RPMI8226 (cell line): ENCODE measurements around the gene ABHD17C.

Experiments
- DNase-seq: peaks from one replicate; pipeline ENCODE4 v3.0.0-alpha.2; 2015

ABHD17C gene

DNA sequence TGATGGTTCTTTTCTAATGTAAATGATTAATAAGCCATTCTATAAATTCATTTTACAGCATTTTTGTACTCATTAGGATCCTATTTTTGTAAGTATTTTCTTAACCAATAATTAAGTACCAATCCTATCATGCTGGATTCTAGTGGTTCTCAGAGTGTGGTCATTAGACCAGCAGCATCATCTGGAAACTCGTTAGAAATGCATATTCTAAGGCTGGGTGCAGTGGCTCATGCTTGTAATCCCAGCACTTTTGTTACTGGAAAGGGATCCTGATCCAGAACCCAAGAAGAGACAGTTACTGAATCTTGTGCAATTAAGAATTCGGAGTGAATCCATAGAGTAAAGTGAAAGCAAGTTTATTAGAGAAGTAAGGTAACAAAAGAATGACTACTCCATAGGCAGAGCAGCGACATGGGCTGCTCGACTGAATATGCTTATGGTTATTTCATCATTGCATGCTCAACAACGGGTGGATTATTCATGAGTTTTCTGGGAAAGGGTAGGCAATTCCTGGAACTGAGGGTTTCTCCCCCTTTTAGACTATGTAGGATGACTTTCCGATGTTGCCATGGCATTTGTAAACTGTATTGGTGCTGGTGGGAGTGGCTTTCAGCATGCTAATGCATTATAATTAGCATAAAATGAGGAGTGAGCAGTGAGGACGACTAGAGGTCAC, 74.2 kb downstream of the ABHD17C start:
- no peak for DNase-seq

DNA sequence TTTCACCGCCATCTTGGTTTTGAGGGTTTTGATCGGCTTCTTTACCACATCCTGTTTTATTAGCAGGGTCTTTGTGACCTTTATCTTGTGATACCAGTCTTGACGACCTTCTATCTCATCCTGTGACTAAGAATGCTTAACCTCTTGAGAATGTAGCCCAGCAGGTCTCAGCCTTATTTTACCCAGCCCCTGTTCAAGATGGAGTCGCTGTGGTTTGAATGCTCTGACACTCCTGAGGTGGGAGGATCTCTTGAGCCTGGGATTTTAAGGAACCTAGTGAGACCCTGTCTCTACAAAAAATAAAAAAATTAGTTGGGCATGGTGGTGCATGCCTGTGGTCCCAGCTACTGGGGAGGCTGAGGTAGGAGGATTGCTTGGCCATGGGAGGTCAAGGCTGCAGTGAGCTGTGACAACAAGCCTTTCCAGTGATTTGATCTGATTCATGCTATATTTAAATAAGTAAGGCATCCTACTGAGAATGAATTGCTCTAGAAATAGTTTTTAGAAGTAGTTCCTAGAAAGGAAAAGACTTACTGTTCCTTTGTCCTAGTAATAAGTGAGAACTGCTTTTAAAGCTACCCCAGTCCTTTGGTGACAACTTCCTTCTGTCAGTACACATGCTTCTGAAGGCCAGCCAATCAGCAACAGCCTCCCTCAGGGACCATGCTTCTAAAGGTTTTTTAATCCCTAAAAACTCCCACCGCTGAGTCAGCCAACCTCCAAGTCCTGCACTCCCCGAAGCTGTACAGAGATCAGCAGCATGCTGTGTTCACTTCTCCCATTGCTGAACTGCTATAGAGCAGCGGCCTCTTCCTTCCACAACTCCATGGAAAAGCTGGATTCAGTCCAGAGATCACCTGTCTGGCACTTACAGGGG, 75.0 kb downstream of the ABHD17C start:
- no peak for DNase-seq

DNA sequence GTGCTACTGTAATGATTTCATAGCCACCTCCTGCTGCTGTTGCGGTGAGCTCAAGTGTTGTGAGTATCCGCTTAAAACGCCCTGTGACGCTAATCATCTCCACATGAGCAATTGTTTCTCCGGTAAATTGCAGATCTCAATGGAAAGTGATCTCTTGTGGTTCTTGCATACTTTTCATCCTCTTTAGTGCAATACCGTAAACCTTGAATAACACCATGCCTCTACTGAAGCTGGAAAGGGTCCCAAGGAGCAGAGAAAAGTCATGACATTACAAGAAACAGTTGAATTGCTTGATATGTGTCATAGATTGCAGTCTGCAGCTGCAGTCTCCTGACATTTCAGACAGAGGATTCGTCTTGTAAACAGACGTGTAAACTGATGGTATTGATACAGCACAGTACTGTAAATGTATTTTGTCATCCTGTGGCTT, 78.0 kb downstream of the ABHD17C start:
- DNase-seq, result no peak

DNA sequence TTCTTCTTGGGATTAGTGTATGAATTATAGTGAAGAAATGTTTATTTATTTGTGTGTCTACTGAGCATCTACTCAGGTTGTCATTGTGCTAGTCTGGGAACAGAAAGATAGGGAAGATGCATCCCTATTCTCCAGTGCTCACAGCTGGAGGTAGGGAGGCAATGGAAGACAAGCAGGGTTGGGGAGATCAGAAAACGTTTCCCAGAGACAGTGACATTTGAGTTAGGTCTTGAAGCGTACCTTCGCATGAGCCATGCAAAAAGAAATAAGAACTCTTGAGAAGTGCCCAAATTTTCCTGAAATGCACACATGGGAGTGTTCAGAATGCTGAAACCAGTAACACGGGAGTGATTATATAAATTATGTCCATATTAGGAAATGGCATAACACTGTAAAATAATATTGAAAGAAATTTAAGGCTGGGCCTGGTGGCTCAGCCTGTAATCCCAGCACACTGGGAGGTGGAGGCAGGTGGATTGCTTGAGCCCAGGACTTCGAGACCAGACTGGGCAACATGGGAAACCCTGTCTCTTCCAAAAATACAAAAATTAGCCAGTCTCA, 78.8 kb downstream of the ABHD17C start:
- DNase-seq, result no peak

DNA sequence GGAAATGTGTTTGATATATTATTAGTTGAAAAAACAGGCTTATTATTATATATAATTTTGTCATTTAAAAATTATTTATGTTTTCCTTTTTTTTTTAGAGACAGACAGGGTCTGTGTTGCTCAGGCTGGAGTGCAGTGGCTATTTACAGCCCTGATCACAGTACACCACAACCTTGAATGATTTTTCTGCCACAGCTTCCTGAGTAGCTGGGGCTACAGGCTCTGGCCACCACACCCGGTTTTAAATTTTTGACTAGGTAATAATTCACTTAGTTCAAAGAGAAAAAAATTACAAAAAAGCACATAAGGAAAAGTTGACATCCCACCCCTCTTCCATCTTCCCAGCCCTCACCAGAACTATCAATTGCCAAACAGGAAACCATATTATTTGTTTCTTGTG, 79.4 kb downstream of the ABHD17C start:
- no peak for DNase-seq

DNA sequence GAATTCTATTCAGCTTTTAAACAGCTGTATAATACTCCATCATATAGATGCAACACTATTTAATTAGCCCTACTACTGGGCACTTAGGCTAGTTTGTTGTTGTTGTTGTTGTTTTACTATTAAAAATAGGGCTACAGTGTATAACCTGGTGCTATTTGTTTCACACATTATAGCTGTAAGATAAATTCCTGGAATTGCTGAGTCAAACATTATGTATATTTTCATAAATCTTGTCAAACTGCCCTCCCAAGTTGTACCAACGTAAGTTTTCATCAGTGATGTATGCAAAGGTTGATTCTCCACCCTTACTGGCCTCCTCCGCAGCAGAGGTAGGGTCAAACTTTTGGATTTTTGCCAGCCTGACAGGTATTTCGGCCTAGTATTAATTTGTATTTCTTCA, 80.2 kb downstream of the ABHD17C start:
- no peak for DNase-seq

DNA sequence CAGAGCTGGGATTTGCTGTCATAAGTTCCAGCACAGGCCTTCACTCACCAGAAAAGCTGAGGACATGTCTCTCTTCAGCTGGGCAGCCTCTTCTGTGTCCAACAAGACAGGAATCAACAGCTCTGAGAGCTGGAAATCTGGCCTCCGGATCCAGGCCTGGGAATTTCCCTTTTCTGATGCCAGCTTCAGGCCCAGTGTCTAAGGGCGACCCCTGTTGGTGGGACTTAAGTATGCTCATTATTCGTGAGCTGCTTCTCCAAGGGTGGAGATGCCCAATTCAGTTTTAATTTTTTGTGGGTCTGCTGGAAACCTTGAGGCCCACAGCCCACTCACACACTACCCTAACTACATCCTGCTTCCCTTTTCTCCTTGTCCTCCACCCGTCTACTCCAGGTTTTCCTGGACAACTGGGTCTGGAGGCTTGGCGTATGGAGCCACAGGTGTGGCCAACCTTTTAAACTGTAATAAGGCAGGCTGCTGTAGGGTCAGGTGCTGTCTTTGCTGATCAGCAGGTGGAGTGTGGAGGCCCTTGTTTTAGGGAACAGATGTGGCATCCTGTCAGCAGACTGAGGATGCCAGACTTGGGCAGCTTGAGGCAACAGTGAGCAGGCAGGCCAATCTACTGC, 81.4 kb downstream of the ABHD17C start:
- peak; percentile 76 for DNase-seq

DNA sequence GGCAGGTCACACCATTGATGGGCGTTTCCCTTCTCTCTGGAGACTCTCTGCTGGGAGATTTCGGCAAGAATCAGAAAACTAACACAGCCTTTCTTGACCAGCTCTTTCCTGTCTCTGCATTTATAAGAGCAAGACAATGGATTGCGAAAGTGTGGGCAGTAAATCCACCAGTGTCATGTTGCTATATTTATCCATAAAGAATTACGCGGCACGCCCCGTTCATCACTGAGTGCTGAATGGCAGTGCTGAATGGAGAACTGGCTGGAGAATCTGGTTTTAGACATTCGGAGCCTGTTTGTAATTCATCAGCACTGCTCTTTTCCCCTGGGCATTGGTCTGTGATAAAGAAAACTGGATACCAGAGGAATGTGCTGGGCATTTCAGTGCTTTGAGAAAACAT, 82.0 kb downstream of the ABHD17C start:
- no peak for DNase-seq

DNA sequence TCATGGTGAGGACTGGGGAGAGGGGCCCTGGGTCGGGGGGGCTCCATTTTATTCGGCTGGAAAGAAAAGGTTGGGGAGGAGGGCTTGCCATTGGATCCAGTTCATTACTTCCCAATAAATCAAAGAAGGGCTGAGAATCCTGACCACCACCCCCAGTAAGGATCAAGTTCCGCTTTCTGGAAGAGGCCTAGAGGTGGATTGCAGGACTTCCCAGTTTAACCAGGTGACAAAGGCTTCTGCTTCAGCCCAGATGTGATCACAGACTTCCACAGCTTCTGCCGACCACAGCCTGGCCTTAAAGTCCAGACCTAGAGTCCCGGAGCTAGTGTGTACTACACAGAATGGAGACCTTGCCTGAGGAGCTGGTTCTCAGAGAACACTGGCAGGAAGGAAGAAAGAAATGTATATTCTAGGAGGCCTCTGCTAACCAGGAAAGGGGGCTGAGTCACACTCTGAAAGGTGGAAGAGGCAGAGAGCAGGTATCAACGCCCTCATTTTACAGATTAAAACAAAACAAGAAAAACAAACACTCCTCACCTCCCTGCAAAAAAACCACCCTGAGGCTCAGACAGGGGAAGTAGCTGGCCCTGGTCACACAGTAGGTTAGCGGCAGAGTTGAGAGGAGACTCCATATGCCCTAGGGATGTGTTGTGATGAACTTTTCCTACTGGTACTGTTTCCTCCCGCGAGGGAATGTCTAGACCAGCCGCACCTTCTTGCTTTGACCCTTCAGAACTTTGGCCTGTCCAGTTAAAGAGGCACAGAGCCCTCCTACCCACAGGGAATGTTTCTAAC, 82.9 kb downstream of the ABHD17C start:
- no peak for DNase-seq

DNA sequence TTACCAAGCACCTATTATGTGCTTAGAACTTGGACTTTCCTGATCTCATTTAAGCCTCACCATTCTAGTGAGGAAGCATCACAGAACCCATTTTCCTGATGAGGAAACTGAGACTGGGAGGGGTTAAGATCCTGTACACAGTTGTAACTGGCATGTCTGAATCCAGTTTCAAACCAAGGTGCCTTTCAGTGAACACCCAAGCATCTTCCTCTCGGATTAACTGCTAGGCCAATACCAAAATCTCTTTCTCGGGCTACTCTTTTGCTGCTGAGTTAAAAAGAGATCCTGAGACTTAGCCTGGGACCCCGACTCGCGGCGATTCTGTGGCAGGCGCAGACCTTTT, 83.5 kb downstream of the ABHD17C start:
- no peak for DNase-seq

DNA sequence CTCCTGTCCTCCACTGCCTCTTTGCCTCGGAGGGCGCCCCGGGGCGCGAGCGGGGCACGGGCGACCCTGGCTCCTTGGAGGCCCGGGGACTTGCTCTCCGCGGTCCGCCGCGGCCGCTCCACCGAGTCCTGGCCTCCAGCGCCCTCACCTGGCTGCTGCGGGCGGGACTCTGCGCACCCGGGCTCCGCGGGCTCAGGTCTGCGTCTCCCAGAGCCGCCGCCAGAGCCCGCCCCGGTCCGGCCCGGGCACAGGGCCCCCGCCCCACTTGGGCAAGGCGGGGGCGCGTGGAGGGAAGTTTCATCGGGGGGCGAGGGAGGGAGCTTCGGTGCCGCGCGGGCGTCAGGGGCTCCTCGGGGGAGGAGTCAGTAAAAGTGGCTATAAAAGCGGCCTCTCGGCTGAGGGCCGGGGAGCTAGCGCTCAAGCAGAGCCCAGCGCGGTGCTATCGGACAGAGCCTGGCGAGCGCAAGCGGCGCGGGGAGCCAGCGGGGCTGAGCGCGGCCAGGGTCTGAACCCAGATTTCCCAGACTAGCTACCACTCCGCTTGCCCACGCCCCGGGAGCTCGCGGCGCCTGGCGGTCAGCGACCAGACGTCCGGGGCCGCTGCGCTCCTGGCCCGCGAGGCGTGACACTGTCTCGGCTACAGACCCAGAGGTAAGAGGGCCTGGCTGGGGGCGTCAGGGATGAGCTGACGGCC, 84.0 kb downstream of the ABHD17C start, which contains the start of gene CEMIP:
Gene CEMIP, plus strand, starts transcription at position 407 of the 694 bp plus-strand sequence. CDS start 94,510 bp downstream, outside the sequence.
- peak; percentile 75 for DNase-seq

DNA sequence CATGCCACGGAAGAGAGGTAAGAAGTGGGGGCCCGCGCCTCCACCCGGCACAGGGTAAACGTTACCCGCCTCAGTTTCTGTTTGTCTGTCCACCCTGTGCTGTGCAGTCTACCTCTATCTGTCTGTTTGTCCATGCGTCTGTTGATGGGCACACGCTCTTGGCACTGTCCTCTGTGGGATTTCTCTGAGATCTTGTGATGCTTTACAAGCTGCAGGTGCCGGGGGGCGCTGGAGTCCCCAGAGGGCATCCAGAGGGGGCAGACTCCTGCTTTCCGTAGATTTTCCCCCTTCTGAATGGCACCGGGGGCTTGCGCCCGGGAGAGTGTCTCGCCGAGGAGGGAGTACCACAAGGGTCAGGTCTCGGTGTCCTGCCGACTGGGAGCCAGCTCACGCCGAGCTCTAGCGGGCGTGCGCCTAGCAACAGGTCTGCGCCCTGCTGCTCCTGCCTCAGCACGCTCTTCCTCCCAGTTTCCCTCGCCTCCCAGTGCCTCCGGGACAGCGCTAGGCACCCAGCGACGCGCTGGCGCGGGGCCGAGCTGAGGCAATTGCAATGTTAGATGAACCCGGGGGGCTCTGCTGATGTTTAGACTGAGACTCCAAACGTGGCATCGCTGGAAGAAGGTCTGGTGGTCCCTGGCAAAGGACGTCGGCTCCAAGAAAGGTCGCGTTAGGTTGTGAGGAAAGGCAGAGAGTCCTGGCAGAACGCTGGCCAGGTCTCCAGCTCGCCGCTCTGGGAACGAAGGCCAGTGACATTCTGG, 84.7 kb downstream of the ABHD17C start:
- DNase-seq, result no peak

DNA sequence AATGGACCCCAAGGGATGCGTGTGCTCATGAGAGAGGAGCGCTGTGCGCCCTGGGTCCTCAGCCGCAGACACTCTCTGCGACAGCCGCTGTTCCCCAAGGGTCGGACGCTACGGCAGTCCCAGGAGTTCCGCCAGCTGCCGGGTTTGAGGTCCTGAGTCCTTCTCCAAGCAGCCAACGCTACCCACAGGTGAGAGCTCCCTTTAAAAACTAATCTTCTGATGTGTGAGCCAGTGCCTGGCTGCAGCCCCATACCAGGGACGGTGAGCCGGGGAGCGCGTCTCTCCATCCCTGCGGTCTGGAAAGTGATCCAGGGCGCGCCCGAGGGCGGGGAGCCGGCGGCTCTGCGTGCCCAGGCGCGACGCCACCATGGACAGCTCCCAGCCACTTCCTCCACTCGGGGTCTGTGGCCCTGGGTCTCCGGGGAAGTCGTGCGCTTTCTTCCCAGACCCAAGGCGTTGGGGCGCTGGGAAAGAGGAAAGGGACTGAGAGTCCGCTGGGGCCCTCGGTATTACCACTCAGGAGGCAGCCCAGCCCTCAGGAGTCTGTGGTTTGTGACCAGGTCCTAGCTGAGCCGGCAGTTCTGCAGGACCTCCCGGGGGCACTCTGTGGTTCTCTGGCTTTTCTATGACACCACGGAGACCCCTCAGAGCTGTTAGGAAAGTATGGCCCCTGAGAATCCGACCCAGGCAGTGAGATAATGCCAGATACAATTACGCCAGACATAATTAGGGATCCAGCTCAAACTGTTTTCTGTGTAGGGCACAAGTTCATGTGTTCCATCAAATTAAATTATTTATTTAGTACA, 85.5 kb downstream of the ABHD17C start:
- peak; percentile 45 for DNase-seq

DNA sequence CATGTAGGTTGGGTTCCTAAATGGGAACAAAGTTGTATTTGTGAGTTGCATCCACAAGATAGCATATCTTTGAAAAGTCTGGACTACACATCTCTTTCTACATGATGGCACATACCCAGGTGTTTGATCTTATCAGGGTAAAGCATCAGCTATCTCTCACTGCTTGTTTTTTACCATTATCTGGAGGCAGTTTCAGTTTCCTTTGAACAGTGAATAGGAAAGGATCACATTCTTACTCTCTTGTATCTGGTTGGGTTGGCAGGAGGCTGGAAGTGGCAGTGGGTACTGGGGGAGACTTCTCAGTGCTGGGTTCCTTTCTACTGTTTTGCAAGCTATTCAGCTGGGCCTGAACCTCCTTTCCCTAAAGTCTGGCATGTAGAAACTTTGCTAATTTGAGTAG, 88.2 kb downstream of the ABHD17C start:
- no peak for DNase-seq

DNA sequence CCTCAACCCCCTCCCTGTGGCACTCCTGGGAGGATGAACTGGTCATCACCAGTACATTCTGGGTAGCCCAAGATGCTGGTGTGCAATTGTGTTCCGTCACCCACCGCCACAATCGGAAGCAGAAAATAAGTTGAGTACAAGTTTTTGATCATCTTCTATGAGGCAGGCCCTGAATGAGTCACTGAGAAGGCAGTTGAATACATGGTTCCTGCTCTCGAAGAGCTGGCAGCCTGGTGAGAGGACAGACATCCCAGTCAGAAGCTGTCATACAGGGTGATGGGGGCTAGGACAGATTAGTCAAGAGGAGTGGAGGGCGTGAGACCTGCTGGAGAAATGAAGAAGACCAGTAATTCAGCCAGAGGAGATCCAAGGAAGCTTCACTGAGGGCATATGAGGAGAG, 90.2 kb downstream of the ABHD17C start:
- DNase-seq, result no peak

DNA sequence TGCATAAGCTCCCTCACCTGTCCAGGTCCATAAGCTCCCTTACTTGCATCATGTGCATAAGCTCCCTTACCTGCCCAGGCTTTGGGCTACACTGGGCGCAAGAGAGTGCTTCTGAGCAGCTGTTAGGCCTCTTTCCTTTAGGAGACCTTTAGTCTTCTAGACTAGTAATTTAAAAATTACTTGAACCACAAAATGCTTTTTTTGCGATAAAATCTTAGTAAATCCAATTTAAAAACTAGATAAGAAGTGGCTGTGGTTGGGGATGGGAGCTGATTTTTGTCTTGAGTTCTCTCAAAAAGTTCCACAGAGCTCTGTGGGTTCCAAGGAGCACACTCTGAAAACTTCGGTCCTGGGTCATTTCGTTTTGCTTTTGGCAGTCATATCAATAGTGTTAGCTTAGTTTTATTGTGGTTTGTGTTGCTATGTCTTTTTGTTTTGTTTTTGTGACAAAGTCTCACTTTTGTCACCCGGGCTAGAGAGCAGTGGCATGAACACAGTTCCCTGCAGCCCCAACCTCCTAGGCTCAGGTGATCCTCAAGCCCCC, 90.8 kb downstream of the ABHD17C start:
- no peak for DNase-seq

DNA sequence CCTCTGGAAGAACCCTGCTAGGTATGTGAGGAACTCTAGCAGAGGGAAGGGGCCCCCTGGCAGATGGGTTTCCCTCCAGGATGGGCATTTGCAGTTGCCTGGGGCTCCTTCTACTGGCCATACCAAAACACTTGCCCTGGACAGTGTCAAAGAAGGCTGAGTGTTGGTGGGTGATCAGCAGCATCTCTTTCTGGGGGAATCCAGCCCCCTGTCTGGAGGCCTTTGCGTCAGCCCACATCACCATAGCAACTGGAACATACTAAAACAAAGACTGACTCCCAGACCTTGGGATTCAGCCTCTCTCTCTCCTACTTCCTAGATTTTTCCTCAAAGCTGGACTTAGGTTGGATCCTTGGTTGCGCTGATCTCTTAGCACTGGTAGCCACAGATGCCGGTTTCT, 92.2 kb downstream of the ABHD17C start:
- DNase-seq, result no peak

DNA sequence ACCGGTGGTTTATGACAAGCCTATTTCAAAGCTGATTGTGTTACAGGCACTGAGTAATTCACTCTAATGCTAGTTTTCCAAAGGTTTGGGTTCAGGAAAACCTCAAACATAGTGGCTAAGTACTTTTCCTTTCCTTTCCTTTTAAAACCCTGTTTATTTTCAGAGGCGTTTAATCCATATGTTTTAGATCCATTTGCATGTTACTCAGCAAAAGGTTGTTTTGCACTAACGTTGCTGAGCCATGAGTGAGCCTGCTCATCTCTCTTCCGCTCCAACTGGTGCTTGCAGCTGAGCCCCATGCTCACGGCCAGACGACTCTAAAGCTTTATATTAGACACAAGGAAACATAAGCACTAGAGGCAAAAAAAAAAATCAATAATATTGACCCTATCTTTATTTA, 93.4 kb downstream of the ABHD17C start:
- DNase-seq, result no peak

DNA sequence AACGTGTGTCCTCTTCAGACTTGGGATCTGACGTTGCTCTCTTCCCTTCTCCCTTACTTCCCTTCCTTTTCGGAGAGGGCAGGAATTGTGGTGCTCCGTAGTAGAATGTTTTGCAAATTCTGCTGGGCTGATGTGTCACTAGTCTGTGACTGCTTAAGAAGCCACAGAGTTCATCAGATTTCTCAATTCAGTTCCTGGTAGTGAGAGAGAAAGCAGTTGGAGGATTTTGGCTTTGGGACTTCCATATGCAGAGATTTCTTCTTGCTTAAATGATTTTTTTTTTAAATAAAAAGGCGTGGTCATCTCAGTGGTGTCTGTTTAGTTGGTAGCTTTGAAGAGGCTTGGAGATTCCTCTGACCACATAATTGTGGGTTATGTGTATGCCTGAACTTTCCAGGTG, 94.2 kb downstream of the ABHD17C start:
- DNase-seq, result no peak

DNA sequence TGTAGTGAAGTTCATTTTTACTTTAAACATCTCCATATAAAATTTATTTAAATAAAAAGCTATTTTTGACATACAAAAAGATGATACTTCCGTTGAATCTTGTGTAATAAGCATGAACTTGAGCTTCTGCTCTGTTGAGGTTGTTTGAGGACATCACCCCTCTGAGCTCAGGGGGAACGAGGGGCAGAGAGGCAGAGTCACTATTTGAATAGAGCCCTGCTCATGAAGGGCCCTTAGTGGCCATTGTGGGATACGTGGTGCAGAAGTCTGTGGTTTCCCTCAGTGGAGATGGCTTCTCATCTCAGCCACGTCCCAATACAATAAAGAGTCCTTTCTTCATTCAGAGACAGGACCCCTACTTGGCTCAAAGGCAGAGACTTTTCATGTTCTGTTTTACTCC, 94.7 kb downstream of the ABHD17C start:
- no peak for DNase-seq
